ENCODE data around the gene RABEP1.
A peak's percentile ranks its signal among the peaks of the same experiment; 100 is the strongest.

RABEP1 gene

DNA sequence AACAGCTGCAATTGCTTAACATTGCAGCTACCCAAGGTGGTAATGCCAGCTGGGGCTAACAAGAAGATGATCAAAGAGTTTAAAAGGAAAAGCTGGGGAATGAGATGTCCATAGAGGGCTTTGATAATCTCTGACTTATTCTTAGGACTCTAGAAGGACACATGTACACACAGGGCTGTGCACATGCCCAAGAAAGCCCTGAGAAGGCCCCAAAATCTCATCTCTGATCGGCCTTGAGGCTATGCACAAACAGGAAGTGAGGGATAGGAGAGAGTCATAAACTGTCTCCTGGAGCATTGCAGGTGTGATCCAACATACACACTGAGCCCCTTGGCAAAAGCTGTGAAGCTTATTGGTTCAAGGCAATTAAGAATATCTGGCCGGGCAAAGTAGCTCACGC, 17.2 kb upstream of the RABEP1 start:
- no peak for DNase-seq (ENCODE audit: extremely low spot score, insufficient read length, low read depth)
- FAIRE-seq: no peak

DNA sequence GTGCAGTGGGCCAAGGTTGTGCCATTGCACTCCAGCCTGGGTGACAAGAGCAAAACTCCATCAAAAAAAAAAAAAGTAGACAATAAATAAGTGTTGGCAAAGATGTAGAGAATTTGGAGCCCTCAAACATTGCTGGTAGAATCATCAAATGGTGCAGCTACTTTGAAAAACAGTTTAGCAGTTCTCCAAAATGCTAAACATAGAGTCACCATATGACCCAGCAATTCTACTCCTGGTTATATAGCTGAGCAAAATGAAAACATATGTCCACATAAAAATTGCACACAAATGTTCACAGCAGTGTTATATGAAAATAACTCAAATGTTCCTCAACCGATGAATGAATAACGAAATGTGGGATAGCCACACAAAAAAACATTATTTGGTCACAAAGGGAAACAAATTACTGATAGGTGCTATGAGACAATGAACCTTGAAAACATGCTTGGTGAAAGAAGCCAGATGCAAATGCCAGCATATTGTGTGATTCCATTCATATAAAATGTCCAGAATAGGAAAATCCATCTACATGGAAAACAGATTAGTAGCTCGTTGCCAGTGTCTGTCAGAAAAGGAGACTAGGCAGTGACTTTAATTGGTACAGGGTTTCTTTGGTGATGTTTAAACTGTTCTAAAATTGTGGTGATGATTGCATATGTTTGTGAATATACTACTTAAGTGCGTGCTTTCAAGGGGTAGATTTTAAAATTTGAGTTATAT, 12.7 kb upstream of the RABEP1 start:
- no peak for DNase-seq (ENCODE audit: extremely low spot score, insufficient read length, low read depth)
- FAIRE-seq: no peak

DNA sequence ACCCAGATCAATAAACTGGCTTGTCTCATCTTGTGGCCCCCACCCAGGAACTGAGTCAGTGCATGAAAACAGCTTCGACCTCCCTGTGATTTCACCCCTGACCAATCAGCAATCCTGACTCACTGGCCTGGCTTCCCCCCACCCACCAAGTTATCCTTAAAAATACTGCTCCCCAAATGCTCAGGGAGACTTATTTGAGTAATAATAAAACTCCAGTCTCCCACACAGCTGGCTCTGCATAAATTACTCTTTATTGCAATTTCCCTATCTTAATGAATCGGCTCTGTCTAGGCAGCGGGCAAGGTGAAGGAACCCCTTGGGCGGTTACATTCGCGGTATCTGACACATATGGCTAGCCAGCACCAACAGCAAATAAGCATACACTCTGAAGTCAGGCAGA, 9.8 kb upstream of the RABEP1 start:
- no peak for FAIRE-seq

DNA sequence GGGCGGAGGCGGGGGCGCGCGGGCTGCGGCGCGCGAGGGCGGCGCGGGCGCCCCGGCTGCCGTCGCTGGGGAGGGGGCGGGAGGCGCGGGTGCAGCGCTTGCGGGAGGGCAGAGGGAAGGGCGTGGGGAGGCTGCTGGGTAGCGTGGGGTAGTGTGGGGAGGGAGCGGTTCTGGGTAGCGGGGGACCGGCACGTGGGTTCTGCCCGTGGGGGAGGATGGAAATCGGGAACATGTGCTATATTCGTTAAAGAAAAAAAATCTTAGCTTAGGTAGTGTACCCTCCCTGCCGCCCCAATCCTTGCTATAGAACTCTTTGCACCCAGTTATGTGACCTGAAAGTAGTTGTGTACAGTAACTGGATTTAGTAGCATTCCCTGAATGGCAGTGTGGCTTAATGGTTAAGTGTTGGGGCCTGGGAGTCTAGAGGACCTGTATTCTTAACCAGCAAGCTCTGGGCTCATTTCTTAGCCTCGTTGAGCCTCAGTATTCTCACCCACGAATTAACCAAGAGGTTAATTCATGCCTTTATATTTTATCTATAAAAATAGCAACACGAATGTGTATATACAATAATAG, 646 bp downstream of the RABEP1 start:
- DNase-seq (ENCODE audit: extremely low spot score, insufficient read length, low read depth): no peak
- peak; percentile 71 for FAIRE-seq

More for the DNA sequence above, 9.8 kb upstream of the RABEP1 start:
- DNase-seq (ENCODE audit: extremely low spot score, insufficient read length, low read depth): no peak

DNA sequence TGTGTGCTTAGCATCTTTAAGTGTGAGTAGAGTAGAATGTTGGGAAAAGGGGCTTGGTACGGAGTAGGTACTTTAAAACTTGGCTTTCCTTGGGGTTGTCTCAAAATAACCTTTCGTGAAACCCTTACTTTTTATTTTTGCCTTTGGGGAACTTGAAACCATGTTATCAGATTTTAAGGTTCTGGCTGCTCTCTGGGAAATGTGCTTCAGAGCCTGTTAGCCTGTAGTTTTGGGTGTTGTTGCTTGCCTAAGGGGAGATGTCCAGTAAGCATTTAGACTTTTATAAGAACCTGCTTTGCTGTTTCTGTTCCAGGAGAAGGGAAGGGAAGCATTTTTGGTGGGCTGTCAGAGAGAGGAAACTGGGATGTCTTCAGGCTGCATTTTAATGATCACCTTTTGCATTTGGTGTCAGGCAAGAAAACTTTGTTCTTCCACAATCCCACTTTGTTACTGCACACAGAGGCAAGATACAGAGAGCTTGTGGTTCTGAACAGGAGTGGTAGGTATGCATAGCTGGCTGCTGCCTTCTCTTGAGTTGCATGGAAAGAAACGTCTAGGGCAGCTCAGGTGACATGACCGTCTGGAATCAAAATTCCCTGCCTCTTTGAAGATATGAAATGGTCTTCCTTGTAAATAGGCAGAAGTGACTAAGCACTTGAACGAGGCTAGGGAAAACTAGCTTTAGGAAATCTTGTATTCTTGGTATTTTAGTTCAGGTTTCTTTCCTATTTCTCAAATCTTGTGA, 1.7 kb downstream of the RABEP1 start:
- FAIRE-seq: no peak
- DNase-seq (ENCODE audit: extremely low spot score, insufficient read length, low read depth): no peak

DNA sequence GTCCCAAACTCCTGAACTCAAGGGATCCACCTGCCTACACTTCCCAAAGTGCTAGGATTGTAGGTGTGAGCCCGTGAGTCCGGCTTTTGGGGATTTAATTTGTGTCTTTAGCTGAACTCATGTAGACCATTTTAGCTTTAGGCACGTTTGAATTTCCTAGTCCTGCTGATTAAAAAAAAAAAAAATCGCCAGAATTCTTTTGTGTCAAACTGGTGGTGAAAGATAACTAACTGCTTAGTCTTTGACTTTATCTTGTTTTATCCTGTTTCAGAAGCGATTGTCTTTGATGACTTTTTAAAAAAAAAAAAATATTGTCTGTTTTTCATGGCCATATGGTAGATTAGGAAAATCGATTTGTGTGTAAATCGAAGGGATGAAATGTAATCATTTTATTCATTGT, 2.6 kb downstream of the RABEP1 start:
- DNase-seq (ENCODE audit: extremely low spot score, insufficient read length, low read depth) (no peak), FAIRE-seq (no peak)

DNA sequence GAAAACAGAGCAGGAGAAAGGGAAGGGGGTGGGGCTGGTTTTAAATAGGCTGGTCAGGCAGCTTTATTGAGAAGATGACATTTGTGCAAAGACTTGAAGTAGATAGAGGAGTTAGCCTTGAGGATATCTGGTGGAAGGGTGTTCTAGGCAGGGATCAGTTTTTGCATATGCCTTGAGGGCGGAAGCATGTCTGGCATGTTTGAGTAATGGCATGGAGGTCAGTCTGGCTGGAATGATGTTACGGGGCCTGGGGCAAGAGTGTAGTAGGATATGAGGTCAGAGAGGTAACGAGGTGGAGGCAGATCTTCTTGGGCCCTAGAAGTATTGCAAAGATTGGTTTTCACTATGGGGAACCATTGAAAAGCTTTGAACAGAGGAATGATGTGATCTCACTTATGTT, 4.8 kb downstream of the RABEP1 start:
- DNase-seq (ENCODE audit: extremely low spot score, insufficient read length, low read depth): no peak
- FAIRE-seq: no peak

DNA sequence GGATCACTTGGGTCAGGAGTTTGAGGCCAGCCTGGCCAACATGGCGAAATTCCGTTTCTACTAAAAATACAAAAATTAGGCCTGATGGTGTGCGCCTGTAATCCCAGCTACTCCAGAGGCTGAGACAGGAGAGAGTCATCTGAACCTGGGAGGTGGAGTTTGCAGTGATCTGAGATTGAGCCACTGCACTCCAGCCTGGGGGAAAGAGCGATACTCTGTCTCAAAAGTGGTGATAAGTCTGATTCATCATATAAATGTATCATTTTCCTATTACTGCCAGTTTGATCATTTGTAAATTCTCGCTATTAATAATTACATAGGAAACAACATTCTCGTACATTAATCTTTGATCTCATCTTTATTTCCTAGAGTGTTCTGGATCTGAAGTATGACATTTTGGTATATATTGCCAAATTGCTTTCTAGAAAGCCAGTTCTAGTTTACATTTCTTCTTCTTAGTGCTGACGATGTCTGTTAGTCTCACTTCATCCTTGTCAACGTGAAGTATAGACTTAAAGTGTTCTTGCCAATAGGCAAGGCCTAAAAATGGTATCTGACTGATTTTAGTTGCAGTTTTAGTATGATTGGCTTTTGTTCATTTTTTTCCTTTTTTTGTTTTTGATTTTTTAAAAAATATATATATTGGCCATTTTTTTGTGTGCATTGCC, 9.7 kb downstream of the RABEP1 start:
- DNase-seq (ENCODE audit: extremely low spot score, insufficient read length, low read depth): no peak
- FAIRE-seq: no peak

DNA sequence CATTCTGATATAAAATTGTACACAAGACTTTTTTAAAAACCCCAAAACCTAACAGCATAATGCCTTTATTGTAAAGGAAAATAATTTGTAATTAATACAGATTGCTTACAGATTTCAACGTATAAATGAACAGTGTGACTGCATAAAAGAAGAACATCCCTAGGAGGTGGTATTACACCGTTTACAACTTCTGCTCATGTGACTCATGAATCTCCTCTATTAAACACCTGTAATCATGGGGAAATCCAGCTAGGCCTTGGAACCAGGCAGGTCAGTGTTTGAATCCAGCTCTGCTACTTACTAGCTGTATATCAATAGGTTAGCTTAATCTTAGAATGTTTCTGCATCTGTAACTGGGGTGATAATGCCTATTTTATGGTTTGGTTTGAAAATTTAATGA, 15.2 kb downstream of the RABEP1 start:
- FAIRE-seq (peak; percentile 31), DNase-seq (ENCODE audit: extremely low spot score, insufficient read length, low read depth) (no peak)

DNA sequence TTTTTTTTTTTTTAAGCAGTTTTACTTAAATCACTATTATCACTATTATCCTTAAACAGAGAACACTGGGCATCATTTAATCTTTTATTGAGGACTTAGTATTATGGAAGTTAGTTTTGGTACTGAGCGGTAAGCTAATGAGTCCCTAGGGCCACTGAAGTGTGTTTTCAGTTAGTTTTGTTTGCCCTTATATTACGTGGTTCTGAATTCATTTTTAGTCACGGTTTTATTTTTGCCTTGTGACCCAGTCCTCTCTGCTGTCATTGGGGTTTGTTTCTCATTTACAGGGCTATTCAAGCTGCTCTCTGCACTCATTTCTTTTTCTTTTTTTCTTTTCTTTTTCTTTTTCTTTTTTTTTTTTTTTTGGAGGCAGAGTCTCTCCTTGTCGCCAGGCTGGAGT, 17.3 kb downstream of the RABEP1 start:
- FAIRE-seq (peak; percentile 59), DNase-seq (ENCODE audit: extremely low spot score, insufficient read length, low read depth) (no peak)

DNA sequence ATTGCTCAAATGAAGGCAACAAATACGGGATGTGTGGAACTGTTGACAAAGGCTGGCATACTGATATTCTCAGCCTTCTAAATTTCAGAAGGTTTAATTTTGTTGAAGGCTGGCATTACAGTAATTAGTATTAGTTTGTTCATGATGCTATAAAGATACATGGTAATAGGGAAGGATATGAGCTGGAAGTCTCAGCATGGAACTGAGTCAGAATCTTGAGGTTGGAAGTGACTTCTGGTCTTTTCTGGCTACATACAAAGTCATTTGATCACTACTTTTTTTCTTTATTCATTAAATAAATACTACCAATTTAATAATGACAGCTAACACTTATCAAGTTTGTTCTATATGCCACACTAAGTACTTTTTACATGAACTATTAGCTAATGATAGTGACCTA, 22.6 kb downstream of the RABEP1 start:
- FAIRE-seq (no peak), DNase-seq (ENCODE audit: extremely low spot score, insufficient read length, low read depth) (no peak)

DNA sequence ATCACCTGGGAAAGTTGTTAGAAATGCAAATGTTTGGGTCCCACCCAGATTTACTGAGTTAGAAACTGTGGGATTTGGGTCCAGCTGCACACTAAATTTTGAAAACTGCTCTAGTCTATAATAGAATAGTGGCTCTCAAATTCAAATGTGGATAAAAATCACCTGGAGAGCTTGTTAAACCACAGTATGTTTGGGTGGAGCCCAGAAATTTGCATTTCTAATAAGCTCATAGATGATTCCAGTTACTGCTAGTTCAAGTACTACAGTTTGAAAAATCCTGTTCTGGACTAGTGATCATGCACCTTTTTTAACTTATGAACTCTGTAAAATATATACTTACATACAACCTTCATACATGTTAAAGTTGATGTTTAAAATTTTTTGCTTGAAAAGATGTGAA, 27.8 kb downstream of the RABEP1 start:
- FAIRE-seq (no peak), DNase-seq (ENCODE audit: extremely low spot score, insufficient read length, low read depth) (no peak)

DNA sequence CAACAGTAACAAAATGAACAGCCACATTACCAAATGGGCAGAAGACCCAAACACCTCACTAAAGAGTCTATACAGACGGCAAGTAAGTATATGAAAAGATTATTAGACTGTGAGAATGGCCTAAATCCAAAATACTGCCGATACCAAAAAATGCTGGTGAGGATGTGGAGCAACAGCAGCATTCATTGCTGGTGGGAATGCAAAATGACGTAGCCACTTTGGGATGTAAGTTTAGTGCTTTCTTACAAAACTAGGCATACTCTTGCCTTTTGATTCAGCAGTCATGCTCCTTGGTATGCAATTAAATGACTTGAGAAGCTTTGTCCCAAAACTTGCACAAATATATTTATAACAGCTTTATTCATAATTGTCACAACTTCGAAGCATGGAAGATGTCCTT, 43.8 kb downstream of the RABEP1 start:
- FAIRE-seq: no peak
- DNase-seq (ENCODE audit: extremely low spot score, insufficient read length, low read depth): no peak

DNA sequence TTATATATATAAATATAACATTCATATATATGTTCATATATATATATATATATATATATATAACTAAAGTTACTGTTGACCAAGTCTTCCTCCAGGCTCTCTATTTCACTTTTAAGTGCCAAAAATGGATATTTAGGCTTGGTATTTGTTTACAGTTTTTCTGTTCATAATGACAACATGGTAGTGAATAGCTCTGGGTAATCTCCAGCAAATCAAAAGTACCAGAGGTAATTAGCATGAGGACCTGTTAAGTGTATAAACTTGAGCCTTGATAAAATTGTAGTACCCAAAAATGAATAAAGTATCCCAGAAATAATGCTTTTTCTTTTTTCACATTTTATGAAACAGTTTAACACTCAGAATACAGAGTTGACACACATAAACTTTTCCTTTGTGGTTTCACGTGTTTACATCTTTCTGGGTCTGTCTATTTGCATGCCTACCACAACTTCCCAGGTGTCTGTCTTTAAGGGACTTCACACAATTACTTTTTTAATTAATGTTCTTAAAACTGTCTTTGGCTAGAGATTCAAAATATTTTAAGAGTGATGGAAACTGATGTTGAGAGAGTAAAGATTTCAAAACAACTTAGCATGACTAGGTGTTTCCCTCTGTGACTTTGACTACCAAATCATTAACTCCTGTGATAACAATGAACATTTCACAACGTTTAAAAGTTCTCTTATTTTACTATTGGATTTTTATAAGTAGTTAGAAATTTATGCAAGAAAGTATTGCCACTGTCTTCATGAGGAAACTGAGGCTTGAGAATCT, 47.9 kb downstream of the RABEP1 start:
- DNase-seq (ENCODE audit: extremely low spot score, insufficient read length, low read depth) (no peak), FAIRE-seq (peak; percentile 77)

DNA sequence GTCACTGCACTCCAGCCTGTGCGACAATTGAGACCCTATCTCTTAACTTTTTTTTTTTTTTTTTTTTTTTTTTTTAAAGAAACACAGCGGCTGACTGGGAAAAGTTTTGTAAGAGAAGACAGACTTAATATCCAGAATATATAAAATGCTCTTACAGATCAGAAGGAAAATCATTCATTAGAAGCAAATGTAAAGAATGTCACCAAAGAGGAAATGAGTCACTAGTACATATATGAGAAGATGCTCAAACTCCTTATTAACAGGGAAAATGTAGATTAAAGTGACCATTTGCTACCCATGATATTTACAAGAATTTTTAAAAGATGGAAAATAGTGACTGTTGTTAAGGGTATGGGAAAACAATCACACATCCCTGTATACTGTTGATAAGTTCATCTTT, 48.9 kb downstream of the RABEP1 start:
- no peak for DNase-seq (ENCODE audit: extremely low spot score, insufficient read length, low read depth)
- no peak for FAIRE-seq

DNA sequence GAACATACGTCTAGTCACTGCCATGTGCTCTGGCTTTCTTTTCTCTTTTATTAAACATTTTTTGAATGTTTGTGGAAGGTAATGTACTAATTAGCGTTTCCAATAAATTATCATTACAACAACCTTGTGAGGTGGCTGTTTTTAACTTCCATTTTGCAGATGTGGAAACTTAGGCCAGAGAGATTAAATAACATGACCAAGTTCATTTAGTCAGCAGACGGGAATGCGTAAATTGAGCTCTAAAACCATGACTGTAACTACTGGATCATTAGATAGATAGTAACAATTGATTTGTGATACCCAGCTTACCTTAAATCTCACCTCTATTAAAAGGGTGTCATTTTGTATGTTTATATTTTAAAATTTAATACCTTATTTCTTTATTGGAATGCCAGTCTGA, 49.4 kb downstream of the RABEP1 start:
- no peak for FAIRE-seq
- DNase-seq (ENCODE audit: extremely low spot score, insufficient read length, low read depth): no peak

DNA sequence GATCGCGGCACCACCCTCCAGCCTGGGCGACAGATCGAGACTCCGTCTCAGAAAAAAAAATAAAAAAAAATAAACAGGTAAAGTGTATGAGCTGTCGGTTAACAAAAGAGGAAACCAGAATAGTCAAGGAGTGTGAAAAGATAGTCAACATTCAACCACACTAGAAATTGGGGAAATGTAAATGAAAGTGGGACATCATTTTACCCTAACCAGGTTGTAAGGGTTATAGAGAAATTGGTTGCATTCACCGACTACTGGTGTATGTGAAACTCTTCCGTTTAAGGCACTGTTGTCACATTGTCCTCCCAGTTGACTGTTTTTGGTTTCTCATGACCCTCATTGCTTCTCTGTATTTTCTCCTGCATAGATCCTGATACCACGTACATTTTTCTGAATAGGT, 62.8 kb downstream of the RABEP1 start:
- peak; percentile 38 for FAIRE-seq
- DNase-seq (ENCODE audit: extremely low spot score, insufficient read length, low read depth): no peak

DNA sequence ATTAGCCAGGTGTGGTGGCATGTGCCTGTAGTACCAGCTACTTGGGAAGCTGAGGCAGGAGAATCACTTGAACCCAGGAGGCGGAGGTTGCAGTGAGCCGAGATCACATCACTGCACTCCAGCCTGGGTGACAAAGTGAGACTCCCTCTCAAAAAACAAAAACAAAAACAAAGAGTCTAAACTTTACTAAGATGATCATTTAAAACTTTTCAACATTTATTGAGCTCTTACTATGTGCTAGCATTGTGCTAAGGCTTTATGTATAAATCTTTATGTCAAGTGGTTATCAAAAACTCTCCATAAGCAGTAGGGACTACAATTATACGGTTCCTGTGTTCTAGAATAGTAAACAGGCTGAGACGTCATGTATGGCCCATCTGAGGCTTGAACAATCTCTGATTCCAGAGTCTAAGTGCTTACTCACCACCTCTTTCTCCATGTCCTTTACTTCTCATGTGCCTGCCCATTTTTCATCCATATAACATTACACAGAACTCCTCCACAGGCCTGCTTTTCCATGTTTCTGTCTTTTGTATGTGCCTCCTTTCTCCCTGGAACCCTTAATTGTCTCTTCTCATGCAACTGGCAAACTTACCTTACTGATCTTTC, 70.7 kb downstream of the RABEP1 start:
- FAIRE-seq: no peak
- no peak for DNase-seq (ENCODE audit: extremely low spot score, insufficient read length, low read depth)

DNA sequence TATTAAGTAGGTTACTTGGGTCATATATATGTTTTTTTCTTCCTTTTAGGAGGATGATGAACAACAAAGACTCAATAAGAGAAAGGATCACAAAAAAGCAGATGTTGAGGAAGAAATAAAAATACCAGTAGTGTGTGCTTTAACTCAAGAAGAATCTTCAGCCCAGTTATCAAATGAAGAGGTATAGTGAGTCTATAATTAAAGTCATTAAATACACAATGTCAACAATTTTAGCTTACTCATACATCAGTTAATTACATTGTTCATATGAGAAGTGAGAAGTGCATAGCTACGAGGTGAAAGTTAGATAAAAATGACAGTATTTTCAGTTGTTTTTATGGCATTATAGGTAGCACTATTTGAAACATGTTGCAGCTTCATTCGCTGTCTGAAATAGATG, 72.2 kb downstream of the RABEP1 start:
- FAIRE-seq (no peak), DNase-seq (ENCODE audit: extremely low spot score, insufficient read length, low read depth) (no peak)

DNA sequence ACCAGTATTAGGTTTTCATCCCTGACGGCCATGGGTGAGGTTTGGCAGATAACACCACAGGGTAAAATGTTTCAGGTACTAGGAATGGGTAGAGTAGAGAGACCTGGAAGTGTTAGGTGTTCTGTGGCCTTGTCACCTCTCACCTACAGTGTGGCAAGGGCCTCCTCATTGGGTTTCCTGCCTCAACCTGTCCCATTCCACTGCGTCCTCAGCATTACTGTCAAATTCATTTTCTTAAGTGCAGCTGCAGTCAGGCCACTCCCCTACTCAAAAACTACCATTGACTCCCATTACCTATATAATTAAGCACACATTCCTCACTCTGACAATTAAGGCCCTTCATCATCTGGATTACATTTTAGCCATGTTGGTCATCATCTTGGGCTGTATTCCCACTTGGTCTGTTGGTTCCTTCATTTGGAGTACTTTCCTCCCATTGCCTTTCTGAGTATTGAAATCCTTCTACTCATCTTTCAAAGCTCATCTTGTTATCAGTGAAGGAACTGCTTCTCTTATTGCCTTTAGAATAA, 72.9 kb downstream of the RABEP1 start:
- FAIRE-seq: no peak
- no peak for DNase-seq (ENCODE audit: extremely low spot score, insufficient read length, low read depth)
